MM.1S (cell line): ENCODE data around the gene MIA2.

Source experiments
- CTCF ChIP-seq: fragments of 300-600 bp; sonication (generic); IDR thresholded peaks from 2 replicates; pipeline ENCODE4 v1.5.1; 2016; ENCODE audit warnings: antibody characterized with exemption, low read length, mixed read lengths
- EZH2 ChIP-seq: fragments of 300-600 bp; sonication (generic); optimal IDR thresholded peaks from 2 replicates; pipeline ENCODE3; 2017; ENCODE audit warnings: low read depth, mild to moderate bottlenecking, antibody characterized with exemption, low read length, mixed read lengths
- EZH2phosphoT487 ChIP-seq: fragments of 300-600 bp; sonication (generic); IDR thresholded peaks from 2 replicates; pipeline ENCODE4 v1.6.1; 2018; ENCODE audit warnings: antibody characterized with exemption, low read length

GRCh38 chr14:39431416-39432178, 197.9 kb downstream of the MIA2 start:
- no peak for TF ChIP-seq EZH2
- TF ChIP-seq EZH2phosphoT487: no peak
- no peak for TF ChIP-seq CTCF
